Stimulated activated CD8-positive, alpha-beta memory T cell treated with anti-CD3 and anti-CD28 coated beads, Interleukin-7, amount 100 ng/mL, for 24 hours (primary cell): Measurements from ENCODE around the gene UQCRQ.

ENCODE experiments used
- DNase-seq: peaks from one replicate; pipeline ENCODE4 v3.0.0-alpha.2; 2020; ENCODE audit warnings: low read depth

UQCRQ gene

DNA sequence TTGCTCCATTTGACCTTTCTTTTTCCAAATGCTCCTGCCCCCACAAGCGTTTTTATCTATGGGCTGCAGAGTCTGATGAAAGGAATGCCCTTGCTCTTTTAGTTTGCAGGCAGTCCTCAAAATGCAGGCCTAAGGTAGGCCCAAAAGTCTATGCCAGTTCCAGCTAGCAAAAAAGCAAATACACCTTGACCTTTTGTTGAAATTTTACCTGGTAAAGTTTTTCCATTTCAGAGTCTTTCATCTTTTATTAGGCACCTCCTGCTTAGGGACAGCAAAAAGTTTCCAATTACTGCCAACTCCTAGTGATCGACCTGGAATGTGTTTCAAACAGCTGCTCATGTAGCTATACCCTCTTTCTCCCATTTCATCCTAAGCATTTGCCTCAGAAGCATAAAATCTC is 4.4 kb downstream of the UQCRQ start:
- no peak for DNase-seq

DNA sequence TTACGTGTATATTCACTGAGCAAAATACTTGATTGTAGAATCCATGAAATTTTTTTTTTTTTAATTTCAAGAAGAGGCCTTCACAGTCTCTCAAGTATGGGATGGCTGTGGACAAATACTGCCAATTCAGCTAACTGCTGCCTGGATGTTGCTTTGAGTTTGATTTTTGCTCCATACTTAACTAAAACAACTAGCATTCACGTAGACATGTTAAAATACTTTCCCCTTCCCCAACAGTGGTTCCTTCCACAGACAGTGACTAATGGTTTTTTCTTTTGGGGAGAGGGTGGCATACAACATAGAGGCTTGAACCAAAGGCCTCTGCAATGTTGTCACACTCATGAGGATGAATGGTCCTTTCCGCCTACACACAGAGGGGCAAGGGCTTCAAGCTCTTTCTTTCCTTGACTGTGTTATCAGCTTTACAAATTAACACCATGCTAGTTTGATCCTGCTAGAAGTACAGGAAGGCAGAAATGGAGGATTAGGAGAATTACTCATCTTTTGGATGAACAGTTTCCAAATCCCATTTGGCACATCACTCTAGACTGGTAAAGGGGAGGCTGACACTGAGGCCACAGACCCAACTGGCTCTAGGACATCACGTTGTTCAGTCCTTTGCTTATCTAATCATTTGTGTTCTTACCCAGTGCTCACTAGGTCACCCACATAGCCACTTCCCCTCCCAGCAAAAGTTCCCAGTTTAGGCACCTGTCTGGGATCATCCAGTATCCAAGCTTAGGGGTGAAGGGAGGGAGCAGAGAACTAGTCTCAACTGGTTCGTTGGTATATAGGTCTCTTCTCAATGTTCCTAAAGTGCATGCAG is 5.2 kb downstream of the UQCRQ start:
- DNase-seq, result no peak

DNA sequence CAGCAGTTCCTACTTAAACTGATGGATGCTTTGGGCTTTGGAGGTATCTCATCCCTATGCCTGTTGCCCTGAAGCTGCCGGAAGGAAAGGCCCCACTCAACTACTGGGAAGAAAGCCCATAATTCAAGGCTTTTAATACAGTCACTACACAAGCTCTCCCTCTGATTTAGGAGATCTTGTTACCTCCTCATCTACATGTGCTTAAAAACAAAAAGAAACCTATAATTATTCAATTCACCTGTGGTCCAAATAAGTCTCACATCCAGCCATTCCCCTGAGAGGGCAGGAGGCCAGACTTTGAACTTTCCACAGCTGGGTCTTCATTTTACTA is 6.3 kb downstream of the UQCRQ start:
- DNase-seq, result no peak

DNA sequence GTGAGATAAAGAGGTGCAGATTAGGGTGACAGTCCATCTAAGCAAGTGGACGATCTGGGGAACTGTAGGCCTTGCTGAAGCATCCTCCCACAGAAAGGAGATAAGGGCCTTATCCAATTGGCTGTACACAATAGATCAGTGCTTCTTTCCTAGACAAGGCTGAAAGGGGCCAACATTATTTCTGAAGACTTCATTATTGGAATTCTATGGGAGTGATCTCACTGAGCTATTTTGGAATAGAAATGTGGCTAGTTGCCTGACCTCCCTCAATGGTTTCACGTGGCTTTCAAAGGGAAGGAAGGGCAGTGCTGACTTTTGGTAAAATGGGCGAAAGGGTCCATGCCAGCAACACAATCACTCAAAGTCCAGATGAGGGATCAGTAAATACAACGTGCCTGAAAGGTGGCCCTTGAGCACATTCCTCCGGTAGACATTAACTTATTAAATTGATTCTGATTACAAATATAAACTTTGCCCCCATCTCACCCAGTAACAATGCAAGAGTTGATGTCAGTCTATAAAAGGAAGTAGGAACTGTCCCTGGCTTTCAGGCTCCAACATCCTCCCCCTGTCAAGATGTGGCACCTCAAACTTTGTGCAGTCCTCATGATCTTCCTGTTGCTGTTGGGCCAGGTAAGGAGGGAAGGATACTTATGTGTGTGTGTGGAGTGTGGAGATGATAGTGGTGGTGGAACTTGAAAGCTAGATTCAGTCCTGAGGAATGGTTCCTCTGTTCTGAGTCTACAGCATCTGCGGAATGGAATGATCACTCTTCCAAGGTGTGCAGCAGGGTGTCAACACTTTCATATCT is 6.9 kb downstream of the UQCRQ start, which contains the start of gene LEAP2:
Gene LEAP2 (plus strand): TSS at position 550 of the 811 bp plus-strand sequence. CDS start 27 bp downstream, at position 577.
- DNase-seq, result no peak

DNA sequence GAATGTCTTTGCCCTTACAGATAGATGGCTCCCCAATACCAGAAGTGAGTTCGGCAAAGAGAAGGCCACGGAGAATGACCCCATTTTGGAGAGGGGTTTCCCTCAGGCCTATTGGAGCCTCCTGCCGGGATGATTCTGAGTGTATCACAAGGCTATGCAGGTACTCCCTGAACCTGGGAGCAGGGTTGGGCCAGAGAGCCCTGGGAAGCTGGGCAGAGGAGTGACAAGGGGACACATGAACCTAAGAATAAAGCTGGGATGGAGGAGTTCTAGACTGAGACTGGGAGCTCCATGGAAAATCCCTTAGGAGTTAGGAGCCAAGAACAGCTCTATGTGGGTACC is 7.5 kb downstream of the UQCRQ start:
- DNase-seq, result no peak

DNA sequence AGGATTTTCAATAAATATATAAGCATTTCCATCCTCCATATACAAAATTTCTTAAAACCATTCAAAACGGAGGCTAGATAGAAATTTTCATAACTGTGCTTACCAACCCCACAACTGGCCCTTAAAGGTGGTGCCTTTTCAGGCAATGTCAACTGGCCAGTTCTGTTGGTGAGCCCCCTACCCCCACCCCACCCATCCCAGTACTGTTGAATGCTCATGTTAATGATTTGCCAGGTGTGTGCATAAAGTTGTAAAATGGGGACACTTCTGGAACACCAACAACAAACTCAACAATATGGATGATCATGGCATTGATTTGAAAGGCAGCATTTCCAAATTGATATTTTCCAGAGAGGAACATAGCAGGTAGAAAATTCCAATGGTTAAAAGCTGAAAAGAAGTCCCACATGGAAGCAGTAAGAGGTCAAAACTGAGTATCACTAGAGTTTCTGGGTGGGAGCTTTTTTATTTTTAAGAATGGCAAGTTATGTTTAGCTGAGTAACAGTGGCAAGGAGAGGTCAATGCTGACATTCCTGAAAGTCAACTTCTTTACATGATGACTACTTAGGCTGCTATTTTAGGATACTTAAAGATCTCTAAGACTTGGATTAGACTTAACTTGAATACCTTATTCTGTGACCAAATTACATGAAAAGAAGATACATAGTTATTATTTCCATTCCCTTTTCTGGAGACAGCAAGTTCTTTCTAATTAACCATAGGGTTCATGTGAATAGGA is 9.7 kb downstream of the UQCRQ start:
- no peak for DNase-seq

DNA sequence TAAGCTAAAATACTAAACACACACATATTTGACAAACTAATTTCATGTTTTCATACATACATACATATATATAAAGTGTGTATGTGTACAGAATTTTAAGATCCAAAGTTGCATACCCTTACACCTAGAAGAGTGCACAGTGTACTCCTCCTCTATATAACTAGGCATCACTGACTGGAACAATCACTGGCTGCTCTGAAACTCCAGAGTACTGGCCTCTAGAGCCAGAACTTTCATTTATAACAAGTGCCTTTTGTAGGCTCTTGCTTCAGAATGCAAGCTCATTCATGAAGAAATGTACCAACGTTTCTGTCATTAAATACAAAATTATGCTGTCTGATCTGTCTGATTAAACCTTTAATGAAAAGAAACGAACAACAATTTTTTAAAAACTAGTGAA is 11.0 kb downstream of the UQCRQ start:
- no peak for DNase-seq

DNA sequence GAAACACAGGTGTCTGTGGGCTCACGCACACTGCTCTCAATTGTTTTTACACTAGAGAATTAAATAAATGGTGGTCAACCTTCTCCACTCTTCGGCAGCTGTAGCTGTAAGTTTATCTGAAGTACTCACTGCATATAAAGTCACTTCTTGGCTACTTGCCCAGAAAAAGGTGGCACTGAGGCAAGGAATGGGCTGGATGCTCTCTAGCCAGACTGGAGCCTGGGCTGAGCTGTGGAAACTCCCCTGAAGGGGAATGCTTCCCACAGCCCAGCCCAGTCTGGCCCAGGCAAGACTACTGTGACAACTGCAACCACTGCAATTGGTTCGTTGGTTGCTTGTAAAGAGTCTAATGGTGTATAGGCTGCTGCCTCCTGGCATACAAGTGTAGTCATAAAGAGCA is 11.5 kb downstream of the UQCRQ start:
- no peak for DNase-seq

DNA sequence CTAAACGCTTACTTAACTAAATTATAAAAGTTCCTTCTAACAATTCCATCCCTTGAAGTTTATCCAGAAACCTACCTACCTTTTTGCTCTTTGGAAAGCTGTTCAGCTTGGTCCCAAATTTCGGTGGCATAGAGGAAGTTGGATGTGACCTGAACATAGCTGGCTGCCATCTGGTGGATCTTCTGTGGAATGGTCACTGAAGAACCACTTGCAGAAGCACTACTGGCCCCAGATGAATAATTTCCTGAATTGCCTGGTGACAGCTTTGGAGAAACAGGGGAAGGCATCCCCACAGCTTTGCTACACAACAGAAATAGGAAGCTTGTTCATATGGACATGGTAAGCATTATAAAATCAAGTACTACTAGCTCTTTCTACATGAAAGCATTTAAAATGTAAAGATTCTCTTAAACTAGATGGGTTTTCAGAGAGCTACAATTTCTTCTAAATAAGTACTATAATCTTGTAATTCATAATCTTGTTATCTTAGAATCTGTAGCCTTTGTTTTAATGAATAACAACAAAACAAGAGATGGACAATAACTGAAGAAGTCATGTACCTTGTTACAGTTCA is 16.9 kb downstream of the UQCRQ start:
- no peak for DNase-seq

DNA sequence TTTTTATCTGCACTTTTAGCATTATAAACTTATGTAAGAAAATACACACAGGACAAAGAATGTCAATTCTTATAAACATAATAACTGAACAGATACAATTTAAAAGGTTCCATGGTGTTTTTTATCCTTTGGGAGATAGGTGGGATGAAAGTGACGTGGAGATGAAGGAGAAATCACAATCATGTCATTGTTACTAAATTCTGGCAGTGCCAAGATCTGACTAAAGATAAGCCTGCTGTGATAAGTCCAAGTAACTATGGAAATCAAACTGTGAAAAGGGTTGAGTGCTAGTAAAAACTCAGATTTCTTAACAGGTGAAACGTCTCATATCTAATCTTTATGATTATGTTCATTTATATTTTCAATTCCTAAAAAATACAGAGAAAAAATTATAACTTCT is 18.1 kb downstream of the UQCRQ start:
- no peak for DNase-seq

DNA sequence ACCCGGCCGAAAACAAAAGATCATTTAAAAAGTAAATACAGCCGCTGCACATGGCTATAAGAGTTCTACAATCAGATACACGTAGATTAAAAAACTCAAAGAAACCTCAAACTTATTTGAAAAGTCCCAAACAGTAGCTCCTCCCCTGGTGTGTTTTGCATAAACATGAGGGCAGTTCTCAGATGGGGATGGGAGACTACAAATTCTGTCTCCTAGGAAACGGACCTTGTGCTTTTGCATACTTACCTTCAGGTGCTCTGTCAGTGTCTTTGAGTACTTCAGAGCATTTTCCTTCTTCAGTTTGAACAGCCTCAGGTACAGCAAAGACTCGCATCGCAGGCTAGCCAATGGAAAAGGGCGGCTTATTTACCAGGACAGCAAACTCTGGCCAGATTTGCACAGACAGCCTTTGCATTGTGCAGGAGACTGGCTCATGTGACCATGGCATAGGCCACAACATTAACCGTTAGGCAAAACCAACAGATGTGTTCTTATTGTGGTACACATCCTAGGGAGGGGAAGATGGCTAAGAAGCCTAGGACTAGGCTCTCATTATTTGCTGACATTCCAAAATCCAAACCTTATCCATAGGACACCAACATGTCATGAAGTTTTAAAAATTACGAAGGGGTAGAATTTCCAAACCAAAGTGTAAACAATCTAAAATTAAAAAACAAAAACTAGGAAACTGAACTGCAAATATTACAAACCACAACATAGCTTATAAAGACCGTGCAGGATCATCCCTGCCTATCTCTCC is 19.8 kb downstream of the UQCRQ start:
- no peak for DNase-seq

DNA sequence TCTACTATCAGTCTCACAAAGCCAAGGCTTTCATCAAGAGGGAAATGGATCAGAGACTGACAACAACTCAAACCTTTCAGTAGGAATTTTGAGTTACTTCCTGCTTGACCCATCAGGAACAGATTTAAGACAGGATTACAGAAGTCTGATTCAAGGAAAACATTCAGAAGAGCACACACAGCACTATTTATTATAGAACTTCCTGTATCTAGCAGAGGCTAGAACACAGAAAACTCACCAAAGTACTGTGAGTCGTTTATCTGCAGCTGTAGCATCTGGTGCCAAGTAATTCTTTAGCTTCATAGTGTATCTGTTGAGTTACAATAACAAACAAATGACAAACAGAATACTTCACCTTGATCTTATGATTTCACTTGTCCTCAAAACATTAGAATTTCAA is 20.8 kb downstream of the UQCRQ start:
- no peak for DNase-seq

DNA sequence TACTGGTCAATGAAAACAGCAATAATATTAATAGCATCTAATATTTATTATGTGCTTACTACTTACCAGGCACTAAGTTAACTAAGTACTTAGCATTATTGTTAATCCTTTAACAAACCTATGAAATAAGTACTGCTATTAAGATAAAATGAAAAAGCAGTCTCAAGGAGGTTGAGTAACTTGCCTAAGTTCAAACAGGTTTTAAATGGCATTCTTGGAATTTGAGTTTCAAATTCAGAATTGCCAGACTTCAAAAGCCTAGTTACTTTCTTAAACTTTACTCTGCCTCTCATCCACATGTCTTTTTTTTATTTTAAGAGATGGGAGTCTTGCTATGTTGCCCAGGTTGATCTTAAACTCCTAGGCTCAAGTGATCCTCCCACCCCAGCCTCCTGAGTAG is 23.1 kb downstream of the UQCRQ start:
- no peak for DNase-seq

DNA sequence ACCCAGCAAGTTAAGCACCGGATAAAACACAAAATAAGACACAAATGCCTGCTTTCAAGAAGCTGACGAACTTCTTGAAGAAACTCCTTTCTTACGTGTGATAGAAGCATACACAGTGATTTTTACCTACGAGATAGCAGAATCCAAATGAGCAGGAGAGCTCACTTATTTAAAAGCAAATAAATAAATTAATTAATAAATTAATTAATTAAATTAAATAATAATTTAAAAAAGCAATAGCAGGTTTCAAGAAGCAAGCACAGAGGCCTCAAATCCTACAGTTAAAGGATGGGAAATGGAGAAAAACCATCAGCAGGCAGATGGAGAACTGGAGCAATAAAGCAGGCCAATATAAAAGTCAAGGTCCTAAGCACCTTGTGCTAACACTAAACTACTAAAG is 24.4 kb downstream of the UQCRQ start:
- no peak for DNase-seq

DNA sequence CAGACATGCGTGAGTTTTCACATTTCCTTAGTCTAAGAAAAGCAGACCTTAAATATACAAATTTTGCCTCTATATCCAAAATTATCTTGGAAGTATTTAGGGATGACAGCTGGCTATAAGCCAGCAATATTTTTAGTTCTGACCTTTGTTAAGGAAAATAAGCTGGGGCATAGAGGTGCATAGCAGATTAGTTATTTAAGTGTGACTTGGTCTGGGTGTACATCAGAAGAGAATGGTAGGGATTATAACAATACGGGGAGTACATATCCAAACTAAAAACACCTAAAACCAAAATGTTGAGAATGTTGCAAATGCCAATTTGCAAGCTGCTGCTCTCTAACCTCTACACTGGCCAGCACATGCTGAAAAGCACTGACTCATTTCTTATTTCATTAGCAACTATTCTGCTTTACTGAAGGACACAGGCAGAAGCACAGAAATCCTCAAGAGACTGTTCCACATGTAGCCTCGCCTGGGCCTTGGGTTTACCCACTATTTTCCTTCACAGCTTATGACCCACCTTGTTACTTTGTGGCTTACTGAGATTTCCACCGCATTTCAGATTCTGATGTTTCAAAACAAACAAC is 29.4 kb downstream of the UQCRQ start:
- DNase-seq, result no peak

DNA sequence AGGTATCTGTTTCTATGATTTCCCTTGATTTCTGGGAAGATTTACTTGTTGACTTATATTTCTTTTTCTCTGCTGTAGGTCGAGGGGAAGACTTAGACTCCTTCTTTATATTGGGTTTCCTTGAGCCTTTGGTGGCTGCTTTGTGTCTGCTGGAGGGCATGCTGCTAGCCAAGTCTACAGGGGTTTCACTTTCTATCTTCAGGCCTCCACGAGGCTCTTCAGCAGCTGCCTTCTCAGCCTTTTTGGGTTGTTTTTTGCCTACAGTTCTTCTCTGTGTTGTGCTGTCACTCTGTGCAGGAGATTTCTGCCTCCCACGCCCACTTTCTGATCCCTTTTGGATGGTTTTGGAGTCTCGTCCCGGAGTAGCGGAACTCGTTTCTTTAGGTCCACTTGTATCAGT is 30.2 kb downstream of the UQCRQ start:
- no peak for DNase-seq

DNA sequence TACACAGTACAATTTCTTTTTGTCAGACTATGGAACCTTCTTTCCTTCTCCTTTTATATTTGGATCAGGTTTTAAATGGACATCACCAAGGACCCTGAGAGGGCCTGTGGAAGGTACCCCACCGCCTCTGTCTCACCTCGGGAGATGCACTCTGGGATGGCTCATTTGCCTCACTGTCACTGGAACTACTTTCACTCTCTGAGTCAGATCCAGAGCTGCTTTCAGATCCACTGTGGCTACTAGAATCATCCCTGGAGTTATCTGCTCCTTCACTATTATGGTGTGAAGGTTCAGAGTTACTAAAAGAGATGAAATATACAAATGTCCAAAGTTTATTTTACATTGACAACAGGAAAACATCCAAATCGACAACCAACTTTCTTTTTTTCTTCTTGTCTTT is 31.7 kb downstream of the UQCRQ start:
- no peak for DNase-seq

DNA sequence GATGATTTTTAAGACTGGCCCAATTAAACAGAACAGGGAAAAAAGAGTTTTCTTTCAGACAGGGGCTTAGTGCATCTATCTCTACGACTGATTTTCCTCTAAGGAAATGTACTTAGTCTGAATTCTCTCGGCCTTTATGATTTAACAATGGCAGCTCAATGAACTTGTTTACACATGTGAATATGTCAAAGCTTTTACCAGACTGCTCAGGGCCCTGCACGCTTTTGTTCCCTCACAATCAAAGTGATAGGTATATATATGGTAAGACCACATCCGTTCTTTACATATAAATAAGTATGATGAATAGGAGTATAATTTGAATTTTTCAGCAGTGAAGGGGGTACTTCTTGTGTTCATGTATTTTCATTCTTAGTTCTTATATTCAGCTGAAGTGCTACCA is 34.6 kb downstream of the UQCRQ start:
- DNase-seq, result no peak

DNA sequence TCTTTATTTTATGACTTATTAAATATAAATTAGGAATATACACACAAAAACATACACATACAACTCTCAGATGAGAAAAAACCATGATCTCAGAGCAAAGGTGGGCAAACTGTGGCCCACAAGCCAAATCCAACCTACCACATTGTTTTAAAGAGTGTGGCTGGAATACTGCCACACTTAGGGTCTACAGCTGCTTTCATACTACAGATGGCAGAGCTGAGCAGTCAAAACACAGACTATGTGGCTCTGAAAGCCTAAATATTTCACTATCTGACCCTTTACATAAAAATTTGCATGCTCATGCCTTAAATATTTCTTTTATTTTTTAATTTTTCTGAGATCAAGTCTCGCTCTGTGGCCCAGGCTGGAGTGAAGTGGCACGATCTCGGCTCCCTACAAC is 35.3 kb downstream of the UQCRQ start:
- DNase-seq, result no peak

DNA sequence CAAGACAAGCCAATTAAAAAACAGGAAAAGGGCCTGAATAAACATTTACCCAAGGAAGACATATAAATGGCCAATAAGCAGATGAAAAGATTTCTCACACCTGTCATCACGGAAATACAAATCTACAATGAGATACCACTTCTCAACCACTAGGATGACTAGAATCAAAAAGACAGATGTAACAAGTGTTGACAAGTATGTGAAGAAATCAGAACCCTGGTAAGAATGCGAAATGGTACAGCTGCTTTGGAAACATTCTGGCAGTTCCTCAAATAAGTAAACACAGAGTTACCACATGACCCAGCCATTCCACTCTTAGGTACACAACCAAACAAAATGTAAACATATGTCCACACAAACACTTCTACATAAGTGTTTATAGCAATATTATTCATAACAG is 39.5 kb downstream of the UQCRQ start:
- no peak for DNase-seq

DNA sequence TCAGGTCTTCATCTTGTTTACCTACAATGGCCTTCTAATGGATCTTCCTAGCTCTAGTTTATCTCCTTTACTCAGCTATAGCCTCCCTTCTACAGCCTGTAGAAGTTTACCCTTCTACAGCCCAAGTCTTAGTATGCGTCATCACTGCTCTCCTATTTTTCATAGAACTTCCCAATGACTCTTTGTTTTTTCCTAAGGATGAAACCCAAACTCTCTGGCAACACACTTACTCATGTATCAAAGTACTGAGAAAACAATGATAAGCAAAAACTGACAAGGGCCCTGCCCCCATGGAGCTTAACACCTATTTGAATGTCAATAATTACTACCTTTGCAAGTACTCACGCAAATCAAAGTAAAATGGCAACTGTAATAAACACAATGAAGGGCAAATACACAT is 40.7 kb downstream of the UQCRQ start:
- no peak for DNase-seq

DNA sequence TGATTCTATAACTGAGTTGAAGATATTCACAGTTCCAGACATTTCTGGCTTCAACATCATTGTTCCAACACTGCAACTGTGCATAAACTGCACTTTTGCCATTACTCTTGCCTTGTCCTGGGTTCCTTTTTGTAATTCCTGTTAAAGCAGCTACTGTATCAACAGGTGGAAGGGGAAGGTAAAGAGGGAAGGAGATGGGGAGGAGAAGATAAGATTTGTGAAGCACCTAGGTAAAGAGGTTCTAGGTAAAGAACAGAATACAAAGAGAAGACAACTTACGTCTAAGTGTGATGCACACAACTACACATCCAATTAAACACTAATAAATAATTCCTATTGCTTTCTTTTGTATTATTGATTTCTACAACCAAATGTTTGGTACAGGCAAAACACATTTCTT is 43.3 kb downstream of the UQCRQ start:
- DNase-seq, result no peak
